COR-L47 (cell line): Measurements from ENCODE around the gene GC.
A peak's percentile ranks its signal among the peaks of the same experiment; 100 is the strongest.
"Not testable (repeated sequence)": the region's sequence is repeated elsewhere in the genome, so short reads cannot be mapped to it uniquely, and the experiment has no call there.

ENCODE experiments used
- DNase-seq: peaks from one replicate; lab custom pipeline; 2025; lab: John Stamatoyannopoulos, UW

The GC gene

GRCh38 chr4:71768123-71768522 is 15.8 kb downstream of the GC start:
- no peak for DNase-seq

- DNase-seq, result no peak
Observed at GRCh38 chr4:71765821-71766383, 18.0 kb downstream of the GC start.

GRCh38 chr4:71765350-71765749 is 18.5 kb downstream of the GC start:
- DNase-seq, result no peak

GRCh38 chr4:71752383-71753042 is 31.4 kb downstream of the GC start:
- no peak for DNase-seq

- no peak for DNase-seq
Observed at GRCh38 chr4:71749008-71749594, 34.8 kb downstream of the GC start.

GRCh38 chr4:71746379-71746778 is 37.5 kb downstream of the GC start:
- no peak for DNase-seq

- not testable (repeated sequence) for DNase-seq
Observed at GRCh38 chr4:71738782-71739181, 45.1 kb downstream of the GC start.

GRCh38 chr4:71732706-71733105 is 51.2 kb downstream of the GC start:
- peak; percentile 30 for DNase-seq

GRCh38 chr4:71732066-71732465 is 51.8 kb downstream of the GC start:
- DNase-seq, result no peak

- DNase-seq, result no peak
Observed at GRCh38 chr4:71729856-71730255, 54.0 kb downstream of the GC start.

GRCh38 chr4:71713611-71714203 is 70.2 kb downstream of the GC start:
- DNase-seq, result peak; percentile 54

- DNase-seq, result no peak
Observed at GRCh38 chr4:71711985-71712348, 71.9 kb downstream of the GC start.

- peak; percentile 53 for DNase-seq
Observed at GRCh38 chr4:71711044-71711984, 72.6 kb downstream of the GC start.

- no peak for DNase-seq
Observed at GRCh38 chr4:71709961-71710360, 73.9 kb downstream of the GC start.

- no peak for DNase-seq
Observed at GRCh38 chr4:71698141-71698540, 85.7 kb downstream of the GC start.

GRCh38 chr4:71697031-71697430 is 86.8 kb downstream of the GC start:
- DNase-seq, result no peak

- DNase-seq, result no peak
Observed at GRCh38 chr4:71694961-71695360, 88.9 kb downstream of the GC start.

- no peak for DNase-seq
Observed at GRCh38 chr4:71692963-71693362, 90.9 kb downstream of the GC start.

GRCh38 chr4:71692198-71692597 is 91.7 kb downstream of the GC start:
- no peak for DNase-seq
